ENCODE data around the gene INTS1.
A peak's percentile ranks its signal among the peaks of the same experiment; 100 is the strongest.

INTS1 gene

DNA sequence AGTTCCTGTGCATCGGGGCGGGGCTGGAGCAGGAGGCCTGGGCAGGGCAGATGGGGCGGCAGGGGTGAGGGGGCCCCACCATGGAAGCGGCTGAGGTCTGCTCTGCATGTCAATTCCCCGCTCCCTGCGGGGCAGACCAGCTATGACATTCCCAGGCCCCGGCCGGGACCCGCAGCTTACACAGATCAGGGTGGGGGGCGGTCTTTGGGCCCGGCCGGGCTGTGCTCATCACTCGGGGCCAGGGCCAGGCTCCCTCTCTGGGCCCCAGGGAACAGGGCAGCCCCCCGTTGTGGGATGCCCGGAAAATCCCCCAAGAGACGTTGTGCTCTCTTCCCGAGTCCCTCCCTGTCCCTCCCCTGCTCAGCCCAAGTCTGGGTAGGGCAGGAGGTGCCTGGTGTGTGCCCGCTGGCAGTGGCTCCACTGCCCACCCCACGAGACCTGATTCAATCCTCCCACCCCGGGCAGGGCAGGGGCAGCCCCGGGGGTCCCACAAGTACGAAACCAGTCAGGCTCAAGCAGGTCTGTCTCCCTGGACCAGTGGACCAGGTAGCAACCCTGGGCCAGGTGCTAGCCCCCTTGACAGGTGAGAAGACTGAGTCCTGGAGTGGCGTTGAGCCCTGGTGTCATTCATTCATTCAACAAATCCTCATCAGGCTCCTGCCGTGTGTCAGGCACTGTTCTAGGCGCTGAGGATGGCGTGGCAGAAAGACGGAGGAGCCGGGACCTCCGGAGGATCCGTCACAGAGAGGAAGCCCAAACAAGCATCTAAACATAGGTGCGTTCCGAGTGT is 73.9 kb downstream of the INTS1 start:
- DNase-seq = no peak

DNA sequence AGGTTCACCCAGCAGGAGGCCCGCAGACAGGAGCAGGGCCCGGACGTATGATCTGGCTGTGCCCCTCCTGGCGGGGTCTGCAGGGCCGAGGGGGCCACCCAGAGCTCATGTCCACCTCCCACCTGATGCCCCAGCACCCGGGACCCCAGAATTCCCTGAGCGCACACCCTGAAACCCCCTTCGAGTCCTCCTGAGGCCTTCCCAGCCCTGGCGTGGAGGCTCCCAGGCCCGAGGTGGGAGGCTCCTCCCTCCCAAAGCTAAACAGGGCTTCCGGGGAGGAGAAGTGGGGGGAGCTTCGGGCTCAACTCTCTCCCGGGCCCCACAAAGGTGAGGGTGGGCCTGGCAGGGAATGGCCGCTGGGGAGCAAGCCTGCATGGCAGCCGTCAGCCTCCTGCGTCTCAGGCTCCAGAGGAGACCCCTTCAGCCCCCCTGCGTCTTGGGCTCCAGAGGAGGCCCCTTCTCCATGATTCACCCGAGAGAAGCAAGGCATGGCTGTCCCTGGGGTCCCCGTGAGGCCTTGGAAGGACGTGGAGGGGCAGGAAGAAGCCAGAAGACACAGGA is 75.2 kb downstream of the INTS1 start:
- DNase-seq = no peak

DNA sequence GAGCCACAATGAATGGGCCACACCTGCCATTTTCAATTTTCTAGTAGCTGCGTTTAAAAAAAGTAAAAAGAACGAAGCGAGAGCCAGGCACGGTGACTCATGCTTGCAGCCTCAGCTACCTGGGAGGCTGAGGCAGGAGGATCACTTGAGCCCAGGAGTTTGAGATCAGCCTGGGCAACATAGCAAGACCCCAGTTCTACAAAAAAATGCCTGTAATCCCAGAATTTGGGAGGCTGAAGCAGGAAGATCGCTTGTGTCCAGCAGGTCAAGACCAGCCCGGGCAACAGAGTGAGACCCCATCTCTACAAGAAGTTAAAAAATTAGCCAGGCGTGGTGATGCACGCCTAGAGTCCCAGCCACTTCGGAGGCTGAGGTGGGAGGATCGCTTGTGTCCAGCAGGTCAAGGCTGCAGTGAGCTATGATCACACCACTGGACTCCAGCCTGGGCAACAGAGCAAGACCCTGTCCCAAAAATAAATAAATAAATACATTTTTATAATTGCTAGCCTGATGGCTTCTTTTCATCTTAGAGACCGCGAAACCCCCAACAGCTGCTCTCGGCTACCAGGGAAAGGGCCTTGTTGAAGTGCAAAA is 77.0 kb downstream of the INTS1 start:
- DNase-seq = no peak

DNA sequence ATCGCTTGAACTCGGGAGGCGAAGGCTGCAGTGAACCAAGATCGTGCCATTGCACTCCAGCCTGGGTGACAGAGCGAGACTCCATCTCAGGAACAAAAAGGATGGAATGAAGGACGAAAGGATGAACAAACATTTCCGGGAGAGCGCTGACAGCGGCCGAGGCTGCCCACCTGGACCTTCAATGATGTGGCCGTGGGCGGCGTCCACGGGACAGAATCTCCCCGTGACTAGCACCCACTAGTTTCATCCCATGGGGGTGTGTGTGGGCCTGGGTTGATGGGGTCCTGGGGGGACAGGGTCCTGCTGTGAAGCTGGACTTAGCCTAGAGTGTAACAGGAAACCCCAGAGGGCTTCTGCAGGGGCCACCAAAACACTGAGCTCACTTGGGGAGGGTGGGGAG is 77.7 kb downstream of the INTS1 start:
- DNase-seq = no peak

- DNase-seq = no peak
Observed at GRCh38 chr7:1425292-1426136, 78.7 kb downstream of the INTS1 start.

- DNase-seq = no peak
Observed at GRCh38 chr7:1424041-1424440, 80.1 kb downstream of the INTS1 start.

GRCh38 chr7:1423264-1423811 is 80.9 kb downstream of the INTS1 start:
- no peak for DNase-seq

- DNase-seq = peak in 1 of 2 experiments; percentile 29
Observed at GRCh38 chr7:1422512-1423263, 81.5 kb downstream of the INTS1 start.

DNA sequence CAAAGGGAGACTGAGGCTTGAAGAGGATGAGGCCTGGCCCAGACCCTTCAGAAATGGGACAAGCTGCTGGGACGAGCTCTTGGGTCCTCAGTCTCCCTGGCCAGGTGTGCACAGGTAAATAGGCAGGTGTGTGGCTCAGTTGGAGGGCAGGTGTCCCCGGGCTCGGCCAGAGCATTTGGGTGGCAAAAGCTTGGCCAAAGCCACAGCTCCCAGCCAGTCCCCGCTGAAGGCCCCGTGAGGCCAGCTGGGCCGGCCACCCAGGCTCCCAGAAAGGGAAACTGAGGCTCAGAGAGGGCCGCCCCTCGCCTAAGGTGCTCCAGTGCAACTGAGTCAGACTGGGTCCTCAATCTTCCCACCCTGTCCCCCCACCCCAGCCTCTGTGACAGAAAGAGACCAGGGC is 82.2 kb downstream of the INTS1 start:
- DNase-seq = no peak

GRCh38 chr7:1421020-1421790 is 83.0 kb downstream of the INTS1 start:
- DNase-seq = no peak
